Mucosa of descending colon (tissue), 3 donors: ENCODE data around the gene TSPO2. TPM values are rescaled to one million over a fixed set of nuclear protein-coding genes. Genes with fewer than 3 reads are reported as not detected.

Experiments
- ATAC-seq: fragments of 200-7000 bp; cut with Tn5 transposase; one replicate; pipeline ENCODE4 v1.9.1; 2020; ENCODE audit warnings: mild to moderate bottlenecking, moderate library complexity
- DNase-seq, 3 donors: peaks; one replicate each; pipeline ENCODE4 v3.0.0-alpha.2; 2020
- H3K36me3 ChIP-seq: fragments of 200-600 bp; one replicate; pipeline ENCODE4 v1.8.0; 2021; ENCODE audit warnings: low read depth, mild to moderate bottlenecking
- H3K4me1 ChIP-seq: fragments of 200-600 bp; one replicate; pipeline ENCODE4 v1.8.0; 2021; ENCODE audit warnings: low read depth, mild to moderate bottlenecking
- H3K4me3 ChIP-seq: fragments of 200-600 bp; one replicate; pipeline ENCODE4 v1.8.0; 2021; ENCODE audit warnings: mild to moderate bottlenecking
- H3K9me3 ChIP-seq: fragments of 200-600 bp; one replicate; pipeline ENCODE4 v1.8.0; 2021; ENCODE audit warnings: mild to moderate bottlenecking
- CTCF ChIP-seq: fragments of 200-600 bp; IDR thresholded peaks from one replicate; pipeline ENCODE4 v1.8.0; 2022; ENCODE audit warnings: antibody characterized with exemption, mild to moderate bottlenecking
- intact Hi-C, 2 donors: fragments of 100-400 bp; cut with DNase I in 1 of 2; cut with micrococcal nuclease in 1 of 2; formaldehyde crosslinking; loops; one replicate each; pipeline versions ENCODE4 v1.11.0 to v1.11.1; 2022; cut with DNase I, micrococcal nuclease
- total RNA-seq, 3 donors: library from RNA; stranded (reverse); fragmentation: NEBNext Ultra II Directional in 2 of 3; extraction: Animal tissue kit (Norgen Biotek cat#: 25700) in 2 of 3; gene quantifications; one replicate each; pipeline versions ENCODE4 v1.2.1 to v1.2.4, GENCODE V29; 2021 to 2023
- donor health status: DM: no; HTN: no; CAD: no; lungs with moderate emphysema.
- donor health status: DM: no; HTN: no; CAD: no.
- donor health status: DM: no; HTN: yes; CAD: no.

The TSPO2 gene
- total RNA-seq, 3 donors from 2014 or later: 0.48 TPM; not detected in 2

- Histone ChIP-seq H3K36me3 (no peaks in the 10 kb centered on the region), H3K4me3 (no peak overlapping the region), H3K9me3 (no peaks in the 10 kb centered on the region), H3K4me1 (peaks cover 17% of the 10 kb centered on the region)
- intact Hi-C loops: no loop called here
- ATAC-seq: no peak
- TF ChIP-seq CTCF: no peak
- DNase-seq: no peak
These were observed 19.0 kb downstream of the TSPO2 start for GRCh38 chr6:41061196-41061726.

GRCh38 chr6:41062056-41062455 is 19.8 kb downstream of the TSPO2 start:
- intact Hi-C loops: no loop called here
- Histone ChIP-seq H3K4me1 (peaks cover 17% of the 10 kb centered on the region), H3K9me3 (no peaks in the 10 kb centered on the region), H3K36me3 (no peaks in the 10 kb centered on the region), H3K4me3 (no peak overlapping the region)
- ATAC-seq (no peak), DNase-seq (no peak)
- no peak for TF ChIP-seq CTCF

- intact Hi-C loops: no loop called here
- Histone ChIP-seq H3K4me1 (peaks cover 17% of the 10 kb centered on the region), H3K36me3 (no peaks in the 10 kb centered on the region), H3K9me3 (no peaks in the 10 kb centered on the region), H3K4me3 (no peak overlapping the region)
- ATAC-seq (peak; percentile 39), DNase-seq (no peak)
- TF ChIP-seq CTCF: no peak
These were observed 21.6 kb downstream of the TSPO2 start for GRCh38 chr6:41063884-41064285.

GRCh38 chr6:41064841-41065240 is 22.6 kb downstream of the TSPO2 start:
- Histone ChIP-seq H3K4me3 (no peak overlapping the region), H3K36me3 (no peaks in the 10 kb centered on the region), H3K9me3 (no peaks in the 10 kb centered on the region), H3K4me1 (peaks cover 17% of the 10 kb centered on the region)
- DNase-seq (no peak), ATAC-seq (peak; percentile 80)
- no peak for TF ChIP-seq CTCF
- intact Hi-C loops: loop anchor here in 1 of 2 donors (5.0 kb wide), 1 partner anchor 58 kb away; no protein-coding TSS in a partner anchor

- Histone ChIP-seq H3K4me3 (no peak overlapping the region), H3K9me3 (no peaks in the 10 kb centered on the region), H3K4me1 (peaks cover 21% of the 10 kb centered on the region), H3K36me3 (no peaks in the 10 kb centered on the region)
- DNase-seq: no peak
- ATAC-seq: peak; percentile 72
- intact Hi-C loops: loop anchor here in 1 of 2 donors (5.0 kb wide), 1 partner anchor 58 kb away; no protein-coding TSS in a partner anchor
- no peak for TF ChIP-seq CTCF
These were observed 23.3 kb downstream of the TSPO2 start for GRCh38 chr6:41065550-41066026.
